ENCODE measurements around the gene TFE3.

Gene TFE3

GRCh38 chrX:49043220-49043986 is at the start of gene TFE3:
Gene TFE3, minus strand, starts transcription at chrX:49043357. Its CDS starts 131 bp downstream, at chrX:49043226.
- Histone ChIP-seq H3K4me3 (peak within 1 kb of the TSS; percentile 58 to 81 (median 71)), H3K27ac (peak within 1 kb of the TSS; percentile 92 to 100 (median 97))

- H3K4me3 ChIP-seq, result no peak overlapping the region
These were observed 46.4 kb upstream of the TFE3 start for GRCh38 chrX:49089553-49089952.

GRCh38 chrX:49082271-49082871 is 39.2 kb upstream of the TFE3 start:
- no peak overlapping the region for H3K4me3 ChIP-seq
- no peak overlapping the region for H3K27ac ChIP-seq

More at GRCh38 chrX:49089553-49089952, 46.4 kb upstream of the TFE3 start:
- no peak overlapping the region for H3K27ac ChIP-seq

GRCh38 chrX:49079489-49080428 is 36.6 kb upstream of the TFE3 start, which contains the start of gene WDR45:
Gene WDR45, minus strand, starts transcription at chrX:49079887. Its CDS starts 1,792 bp downstream, at chrX:49078095.
- peak within 1 kb of the TSS; percentile 49 to 68 (median 59) for H3K4me3 ChIP-seq
- H3K27ac ChIP-seq, result peak within 1 kb of the TSS; percentile 80 to 97 (median 91)

GRCh38 chrX:49077941-49078340 is 34.8 kb upstream of the TFE3 start:
- Histone ChIP-seq H3K27ac (peak overlapping the region in 1 of 21 experiments; percentile 93), H3K4me3 (no peak overlapping the region)

- H3K4me3 ChIP-seq, result no peak overlapping the region
These were observed 32.2 kb upstream of the TFE3 start for GRCh38 chrX:49075347-49075746.

GRCh38 chrX:49073601-49074575 is 30.7 kb upstream of the TFE3 start, which contains the start of gene PRAF2:
Gene PRAF2, minus strand, starts transcription at chrX:49074002. Its CDS starts 15 bp downstream, at chrX:49073987.
- peak within 1 kb of the TSS in 19 of 21 experiments; percentile 4 to 78 (median 64) for H3K27ac ChIP-seq
- H3K4me3 ChIP-seq, result peak within 1 kb of the TSS; percentile 28 to 53 (median 44)

More at GRCh38 chrX:49075347-49075746, 32.2 kb upstream of the TFE3 start:
- no peak overlapping the region for H3K27ac ChIP-seq

GRCh38 chrX:49072712-49073095 is 29.5 kb upstream of the TFE3 start:
- Histone ChIP-seq H3K4me3 (peak overlapping the region in 6 of 7 experiments; percentile 21 to 53 (median 37)), H3K27ac (peak overlapping the region in 1 of 21 experiments; percentile 31)

- Histone ChIP-seq H3K4me3 (peak overlapping the region in 6 of 7 experiments; percentile 21 to 53 (median 37)), H3K27ac (peak overlapping the region in 1 of 21 experiments; percentile 31)
These were observed 28.9 kb upstream of the TFE3 start for GRCh38 chrX:49071877-49072711.

- Histone ChIP-seq H3K27ac (no peak overlapping the region), H3K4me3 (no peak overlapping the region)
These were observed 27.8 kb upstream of the TFE3 start for GRCh38 chrX:49070988-49071387.

- Histone ChIP-seq H3K4me3 (no peak overlapping the region), H3K27ac (no peak overlapping the region)
These were observed 25.9 kb upstream of the TFE3 start for GRCh38 chrX:49069038-49069437.

- no peak overlapping the region for H3K27ac ChIP-seq
- no peak overlapping the region for H3K4me3 ChIP-seq
These were observed 24.3 kb upstream of the TFE3 start for GRCh38 chrX:49067285-49068120.

- no peak overlapping the region for H3K27ac ChIP-seq
- H3K4me3 ChIP-seq, result no peak overlapping the region
These were observed 23.5 kb upstream of the TFE3 start for GRCh38 chrX:49066690-49067089.

- no peak overlapping the region for H3K27ac ChIP-seq
- H3K4me3 ChIP-seq, result no peak overlapping the region
These were observed 23.1 kb upstream of the TFE3 start for GRCh38 chrX:49066278-49066677.

- Histone ChIP-seq H3K27ac (no peak overlapping the region), H3K4me3 (no peak overlapping the region)
These were observed 21.6 kb upstream of the TFE3 start for GRCh38 chrX:49064735-49065134.

GRCh38 chrX:49064303-49064702 is 21.1 kb upstream of the TFE3 start:
- H3K4me3 ChIP-seq, result no peak overlapping the region
- H3K27ac ChIP-seq, result no peak overlapping the region

GRCh38 chrX:49063715-49064114 is 20.6 kb upstream of the TFE3 start:
- no peak overlapping the region for H3K4me3 ChIP-seq
- H3K27ac ChIP-seq, result no peak overlapping the region

All from skin epidermis (tissue), 12 donors.